Measurements from ENCODE around the gene BCL11B.

DNA sequence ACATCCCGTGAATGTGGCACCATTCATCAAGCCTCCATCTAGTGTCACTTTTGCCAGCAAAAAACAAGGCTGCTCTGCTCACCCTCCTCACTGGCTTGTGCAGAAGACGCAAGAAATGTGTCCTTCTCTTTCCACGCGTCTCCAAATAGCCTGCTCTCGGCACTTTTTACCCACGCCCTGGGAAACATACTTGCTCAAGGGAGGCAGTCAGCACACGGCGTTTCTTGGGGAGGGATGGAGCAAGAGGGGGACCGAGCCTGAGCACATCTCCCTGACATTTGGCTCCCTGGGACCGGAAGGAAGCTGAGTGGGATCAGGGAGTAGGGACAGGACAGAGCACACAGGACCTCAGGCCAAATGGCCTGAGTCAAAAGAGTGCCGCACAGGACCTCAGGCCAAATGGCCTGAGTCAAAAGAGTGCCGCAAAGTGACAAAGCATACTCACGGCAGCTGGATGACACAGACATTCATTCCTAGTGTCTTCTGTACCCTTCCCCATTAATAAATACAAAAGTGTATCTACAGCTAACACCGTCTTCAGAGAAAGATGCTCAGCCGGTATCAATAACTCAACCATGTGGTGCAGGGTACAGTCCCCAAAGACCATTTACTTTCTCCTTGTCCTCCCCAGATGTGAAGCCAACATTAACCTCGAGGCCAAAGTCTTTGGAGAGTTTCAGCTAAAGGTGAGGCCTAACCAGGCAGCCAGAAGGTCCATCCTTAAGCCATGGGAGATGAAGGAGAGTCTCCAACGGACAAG lies 7.1 kb downstream of the BCL11B start:
- TF ChIP-seq EZH2 (IDR thresholded peaks at IDR 0.05) (no peak), EZH2phosphoT487 (IDR thresholded peaks at IDR 0.05) (no peak)
- TF ChIP-seq, protein P1, sequence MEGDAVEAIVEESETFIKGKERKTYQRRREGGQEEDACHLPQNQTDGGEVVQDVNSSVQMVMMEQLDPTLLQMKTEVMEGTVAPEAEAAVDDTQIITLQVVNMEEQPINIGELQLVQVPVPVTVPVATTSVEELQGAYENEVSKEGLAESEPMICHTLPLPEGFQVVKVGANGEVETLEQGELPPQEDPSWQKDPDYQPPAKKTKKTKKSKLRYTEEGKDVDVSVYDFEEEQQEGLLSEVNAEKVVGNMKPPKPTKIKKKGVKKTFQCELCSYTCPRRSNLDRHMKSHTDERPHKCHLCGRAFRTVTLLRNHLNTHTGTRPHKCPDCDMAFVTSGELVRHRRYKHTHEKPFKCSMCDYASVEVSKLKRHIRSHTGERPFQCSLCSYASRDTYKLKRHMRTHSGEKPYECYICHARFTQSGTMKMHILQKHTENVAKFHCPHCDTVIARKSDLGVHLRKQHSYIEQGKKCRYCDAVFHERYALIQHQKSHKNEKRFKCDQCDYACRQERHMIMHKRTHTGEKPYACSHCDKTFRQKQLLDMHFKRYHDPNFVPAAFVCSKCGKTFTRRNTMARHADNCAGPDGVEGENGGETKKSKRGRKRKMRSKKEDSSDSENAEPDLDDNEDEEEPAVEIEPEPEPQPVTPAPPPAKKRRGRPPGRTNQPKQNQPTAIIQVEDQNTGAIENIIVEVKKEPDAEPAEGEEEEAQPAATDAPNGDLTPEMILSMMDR (IDR thresholded peaks at IDR 0.05), result no peak

All from neural progenitor cell (in vitro differentiated cells).